Heart left ventricle (tissue), 16 donors: ENCODE results near the gene EXOC3L2. TPM values are rescaled to one million over a fixed set of nuclear protein-coding genes. Genes with fewer than 3 reads are reported as not detected.
A peak's percentile ranks its signal among the peaks of the same experiment; 100 is the strongest.

Source experiments
- ATAC-seq, 4 donors: fragments of 200-7000 bp; cut with Tn5 transposase; one replicate each; pipeline ENCODE4 v1.9.1; 2020 to 2022; ENCODE audit warnings: moderate library complexity in 4 of 4, mild to moderate bottlenecking in 3 of 4, moderate number of reproducible peaks in 1 of 4
- DNase-seq, 5 donors: peaks; one replicate each; pipeline ENCODE4 v3.0.0-alpha.2; 2020
- H3K27ac ChIP-seq, 12 donors: fragments of 200-600 bp; sonication (generic) in 4 of 12; one replicate each; pipeline versions ENCODE4 v1.5.0 to v1.8.0; 2016 to 2022; ENCODE audit warnings: mild to moderate bottlenecking in 2 of 12
- H3K27me3 ChIP-seq, 9 donors: fragments of 200-600 bp; sonication (generic) in 2 of 9; one replicate each; pipeline versions ENCODE4 v1.5.1 to v1.8.0; 2016 to 2022; ENCODE audit warnings: mild to moderate bottlenecking in 3 of 9
- H3K36me3 ChIP-seq, 9 donors: fragments of 200-600 bp; sonication (generic) in 2 of 9; one replicate each; pipeline versions ENCODE4 v1.5.0 to v1.8.0; 2018 to 2022; ENCODE audit warnings: mild to moderate bottlenecking in 2 of 9
- H3K4me1 ChIP-seq, 12 donors: fragments of 200-600 bp; sonication (generic) in 4 of 12; one replicate each; pipeline versions ENCODE4 v1.5.0 to v1.8.0; 2016 to 2022; ENCODE audit warnings: mild to moderate bottlenecking in 3 of 12
- H3K4me3 ChIP-seq, 12 donors: fragments of 200-600 bp; sonication (generic) in 4 of 12; one replicate each; pipeline versions ENCODE4 v1.5.0 to v1.8.0; 2017 to 2022; ENCODE audit warnings: mild to moderate bottlenecking in 9 of 12, moderate library complexity in 4 of 12
- H3K9me3 ChIP-seq, 12 donors: fragments of 200-600 bp; sonication (generic) in 4 of 12; one replicate each; pipeline versions ENCODE4 v1.5.0 to v1.8.0; 2016 to 2022; ENCODE audit warnings: mild to moderate bottlenecking in 1 of 12
- POLR2A ChIP-seq, 2 donors: fragments of 450-650 bp; IDR thresholded peaks; one replicate each; pipeline ENCODE4 v1.6.1; 2017; ENCODE audit warnings: antibody characterized with exemption in 2 of 2, mild to moderate bottlenecking in 2 of 2, moderate library complexity in 2 of 2
- WGBS, 4 donors: extraction: QIAGEN DNeasy Blood & Tissue Kit in 2 of 4; methylation state at CpG; one replicate each; pipeline versions ENCODE4 v1.1.5 to v1.1.7; 2013 to 2018; 5-methylcytosine and 5-hydroxymethylcytosine counted together
- intact Hi-C, 10 donors: fragments of 100-400 bp; cut with DNase I; formaldehyde crosslinking; loops; one replicate each; pipeline versions ENCODE4 v1.11.1 to v1.14.2; 2022
- polyA plus RNA-seq, 2 donors: library from polyadenylated mRNA; stranded (reverse); fragments of 200-250 nt; gene quantifications; one replicate each; pipeline ENCODE4 v1.2.3, GENCODE V29; 2013
- total RNA-seq, 9 donors: library from RNA; depleted of rRNA in 2 of 9; stranded (reverse); fragments of >200 nt in 2 of 9; fragmentation: NEBNext Ultra II Directional in 3 of 9; extraction: Animal tissue kit (Norgen Biotek cat#: 25700) in 3 of 9; gene quantifications; one replicate each; pipeline versions ENCODE4 v1.1.0 to v1.2.4, GENCODE V29; 2016 to 2023
- TF ChIP-seq, protein P1 (sequence below), 12 donors: fragments of 200-600 bp; sonication (generic) in 4 of 12; IDR thresholded peaks; one replicate each; pipeline versions ENCODE4 v1.5.0 to v1.8.0; 2018 to 2022; ENCODE audit warnings: antibody characterized with exemption in 12 of 12, mild to moderate bottlenecking in 5 of 12
- donor health status: ischemic (EF 13 %, LVEDD 7.1; RV severe dilation, severe dysfunction).
- donor health status: healthy with polysubstance abuse.
- donor health status: DM: no; HTN: yes; CAD: no.
- donor health status: DM: no; HTN: no; CAD: no.
- donor health status: ischemic (EF 25% LVEDD 6.9; RV normal size, moderate dysfunction).
- donor health status: ischemic (EF 25% LVEDD 5.7; RV mildly dilated, moderate dysfunction).
- donor health status: healthy.
- donor health status: DM: yes; HTN: yes; CAD: no.
- donor health status: ischemic (EF 35%, LVEDD 5.7; RV mildly dilated, moderate dysfunction).
- donor health status: nonischemic (EF 11% LVEDD 7.7; RV severe dilation, severe dysfunction).
- donor health status: DM: yes; HTN: yes; CAD: no.
- donor health status: PGD.
- donor health status: ischemic (EF 29% LVEDD 5.4; RV normal size, mild dysfunction).
- donor health status: nonischemic (EF 23%, LVEDD 6.1; RV moderate dilation, normal function).

Gene EXOC3L2
- total and polyA plus RNA-seq, 11 donors, result 0.32 to 2.5 (median 0.88) TPM

DNA sequence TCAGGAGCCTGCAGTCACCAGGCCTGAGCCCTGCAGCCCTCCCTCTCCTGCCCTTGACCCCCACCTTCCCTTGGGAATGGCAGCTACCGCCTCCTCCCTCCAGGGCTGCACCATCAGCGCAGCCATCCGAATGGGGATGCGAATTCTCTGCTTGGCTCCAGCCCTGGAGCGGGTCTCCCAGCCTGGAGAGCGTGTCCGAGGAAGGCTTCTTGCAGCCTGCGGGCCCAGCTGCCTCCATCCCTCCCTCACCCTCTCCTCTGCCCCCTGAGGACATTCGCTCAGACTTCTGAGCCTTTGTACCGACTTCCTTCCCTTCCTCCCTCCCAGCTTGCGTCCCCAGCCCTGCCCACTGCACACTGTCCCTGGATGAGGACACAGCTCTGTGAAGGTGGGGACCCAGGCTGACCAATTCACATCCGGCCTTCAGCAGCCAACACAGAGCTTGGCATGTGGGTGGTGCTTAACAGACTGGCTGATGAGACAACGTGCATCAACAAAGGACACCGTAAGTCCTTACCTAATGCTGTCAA is 78.4 kb downstream of the EXOC3L2 start:
- TF ChIP-seq, protein P1, sequence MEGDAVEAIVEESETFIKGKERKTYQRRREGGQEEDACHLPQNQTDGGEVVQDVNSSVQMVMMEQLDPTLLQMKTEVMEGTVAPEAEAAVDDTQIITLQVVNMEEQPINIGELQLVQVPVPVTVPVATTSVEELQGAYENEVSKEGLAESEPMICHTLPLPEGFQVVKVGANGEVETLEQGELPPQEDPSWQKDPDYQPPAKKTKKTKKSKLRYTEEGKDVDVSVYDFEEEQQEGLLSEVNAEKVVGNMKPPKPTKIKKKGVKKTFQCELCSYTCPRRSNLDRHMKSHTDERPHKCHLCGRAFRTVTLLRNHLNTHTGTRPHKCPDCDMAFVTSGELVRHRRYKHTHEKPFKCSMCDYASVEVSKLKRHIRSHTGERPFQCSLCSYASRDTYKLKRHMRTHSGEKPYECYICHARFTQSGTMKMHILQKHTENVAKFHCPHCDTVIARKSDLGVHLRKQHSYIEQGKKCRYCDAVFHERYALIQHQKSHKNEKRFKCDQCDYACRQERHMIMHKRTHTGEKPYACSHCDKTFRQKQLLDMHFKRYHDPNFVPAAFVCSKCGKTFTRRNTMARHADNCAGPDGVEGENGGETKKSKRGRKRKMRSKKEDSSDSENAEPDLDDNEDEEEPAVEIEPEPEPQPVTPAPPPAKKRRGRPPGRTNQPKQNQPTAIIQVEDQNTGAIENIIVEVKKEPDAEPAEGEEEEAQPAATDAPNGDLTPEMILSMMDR (IDR thresholded peaks at IDR 0.05), result no peak
- no peak for TF ChIP-seq POLR2A (IDR thresholded peaks at IDR 0.05)
- peak in 1 of 5 donors; percentile 61 for DNase-seq
- no peaks in the 10 kb centered on the region for H3K36me3 ChIP-seq
- WGBS, 4 donors, result 41 to 56% (median 50%) methylated on average over 14 of the region's 14 CpGs
- H3K9me3 ChIP-seq, result no peaks in the 10 kb centered on the region
- peak in 3 of 4 donors; percentile 11 to 53 (median 32) for ATAC-seq
- intact Hi-C loops, result loop anchor here in 1 of 10 donors (10.0 kb wide), 1 partner anchor 168 kb away; no protein-coding TSS in a partner anchor
- peaks cover 0 to 46% (median 25%) of the 10 kb centered on the region in 12 donors for H3K4me1 ChIP-seq
- peak overlapping the region in 8 of 12 donors; percentile 9 to 57 (median 39) for H3K27ac ChIP-seq
- H3K4me3 ChIP-seq, result no peak overlapping the region
- H3K27me3 ChIP-seq, result peaks cover 0 to 2% (median 0%) of the 10 kb centered on the region in 9 donors

DNA sequence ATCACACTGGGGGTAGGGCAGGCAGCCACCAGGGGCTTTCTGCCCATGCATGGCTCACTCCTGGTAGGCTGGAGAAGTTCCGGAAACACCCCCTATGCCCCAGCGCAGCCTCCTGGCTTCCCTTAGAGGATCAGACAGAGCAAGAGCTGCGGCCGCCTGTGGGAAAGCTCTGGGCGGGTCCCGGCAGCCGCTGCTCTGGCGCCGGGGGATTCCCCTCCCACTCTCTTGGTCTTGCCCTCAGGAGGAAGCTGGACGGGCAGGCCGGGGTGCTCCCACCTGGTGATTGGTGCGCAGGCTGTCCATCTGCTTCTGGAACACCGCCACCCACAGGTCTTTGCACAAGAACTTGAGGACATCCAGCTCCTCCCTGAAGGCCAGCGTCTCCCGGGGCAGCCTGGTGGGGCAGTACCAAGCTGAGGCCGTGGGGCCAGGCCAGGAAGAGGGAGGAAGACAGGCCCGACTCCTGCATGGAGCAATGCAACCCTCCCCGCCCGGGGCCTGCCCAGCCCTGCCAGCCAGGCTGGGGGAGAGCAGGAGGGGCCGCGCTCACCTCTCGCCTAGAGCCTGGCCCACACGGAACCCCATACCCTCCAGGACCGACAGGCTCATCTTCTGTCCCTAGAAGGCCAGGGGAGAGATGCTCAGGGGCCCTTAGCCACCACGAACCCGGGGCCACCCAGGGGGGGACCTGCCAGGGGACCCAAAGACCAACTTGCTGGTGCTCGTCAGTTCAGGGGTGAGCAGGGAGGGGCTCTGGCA is 80.5 kb downstream of the EXOC3L2 start:
- 38 to 60% (median 39%) methylated on average over 10 to 27 of the region's 27 CpGs for WGBS, 4 donors

DNA sequence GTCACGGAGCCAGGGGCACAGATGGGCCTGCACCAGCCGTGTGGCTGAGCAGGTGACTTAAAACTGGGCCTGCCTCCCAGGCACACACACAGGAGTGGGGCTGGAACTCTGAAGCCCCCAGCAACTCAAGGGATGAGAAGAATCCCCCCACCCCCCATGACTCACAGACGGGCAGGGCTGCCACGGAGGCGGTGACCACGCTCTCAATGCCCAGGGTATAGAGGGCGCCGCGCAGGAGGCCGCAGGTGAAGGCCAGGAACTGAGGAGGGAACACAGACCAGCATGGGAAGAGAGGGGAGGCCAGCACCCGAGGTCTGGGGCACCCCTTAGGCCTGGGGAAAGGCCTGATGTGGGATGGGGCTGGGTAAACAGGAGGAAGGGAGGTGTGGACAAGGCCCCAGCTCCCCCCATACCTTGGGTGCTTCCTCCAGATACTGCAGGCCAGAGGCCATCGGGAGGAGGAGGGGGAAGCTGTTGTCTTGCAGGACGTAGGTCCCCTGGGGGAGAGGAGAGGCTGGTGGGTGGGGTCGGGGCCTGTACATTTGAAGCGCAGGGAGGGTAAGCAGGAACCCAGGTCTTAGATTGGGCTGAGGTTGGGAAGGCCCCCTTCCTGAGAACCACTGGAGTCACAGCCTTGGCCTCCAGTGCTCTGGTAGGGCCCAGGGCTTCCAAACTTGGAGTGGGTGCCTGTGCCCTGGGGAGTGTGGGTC is 81.3 kb downstream of the EXOC3L2 start:
- H3K9me3 ChIP-seq, result no peaks in the 10 kb centered on the region
- ATAC-seq (peak in 1 of 4 donors; percentile 8), DNase-seq (no peak)
- 78 to 88% (median 81%) methylated on average over 14 to 15 of the region's 15 CpGs for WGBS, 4 donors
- intact Hi-C loops, result loop anchor here in 1 of 10 donors (10.0 kb wide), 1 partner anchor 171 kb away; no protein-coding TSS in a partner anchor
- peaks cover 0 to 22% (median 10%) of the 10 kb centered on the region in 9 donors for H3K27me3 ChIP-seq
- peaks cover 0 to 33% (median 20%) of the 10 kb centered on the region in 12 donors for H3K4me1 ChIP-seq
- no peak overlapping the region for H3K4me3 ChIP-seq
- no peaks in the 10 kb centered on the region for H3K36me3 ChIP-seq
- TF ChIP-seq, protein P1 (IDR thresholded peaks at IDR 0.05), result no peak
- TF ChIP-seq POLR2A (IDR thresholded peaks at IDR 0.05), result no peak
- peak overlapping the region in 2 of 12 donors; percentile 17 to 26 for H3K27ac ChIP-seq

More for the DNA sequence above, 80.5 kb downstream of the EXOC3L2 start:
- TF ChIP-seq POLR2A (IDR thresholded peaks at IDR 0.05), result no peak
- TF ChIP-seq, protein P1 (IDR thresholded peaks at IDR 0.05), result peak in 1 of 12 donors; percentile 7
- no peaks in the 10 kb centered on the region for H3K9me3 ChIP-seq
- DNase-seq (peak in 4 of 5 donors; percentile 47 to 80 (median 50)), ATAC-seq (peak; percentile 30 to 70 (median 64))
- H3K36me3 ChIP-seq, result no peaks in the 10 kb centered on the region
- H3K4me3 ChIP-seq, result no peak overlapping the region
- intact Hi-C loops, result loop anchor here in 1 of 10 donors (10.0 kb wide), 1 partner anchor 170 kb away; no protein-coding TSS in a partner anchor
- peak overlapping the region in 2 of 12 donors; percentile 17 to 26 for H3K27ac ChIP-seq
- peaks cover 0 to 15% (median 10%) of the 10 kb centered on the region in 9 donors for H3K27me3 ChIP-seq
- H3K4me1 ChIP-seq, result peaks cover 0 to 33% (median 20%) of the 10 kb centered on the region in 12 donors
